Tibial nerve (tissue), 4 donors: ENCODE results near the gene NCOA1. TPM values are rescaled to one million over a fixed set of nuclear protein-coding genes. Genes with fewer than 3 reads are reported as not detected.
"Not testable (repeated sequence)": the region's sequence is repeated elsewhere in the genome, so short reads cannot be mapped to it uniquely, and the experiment has no call there.

Experiments
- DNase-seq, 2 donors: peaks; one replicate each; pipeline ENCODE4 v3.0.0-alpha.2; 2019; ENCODE audit warnings: low spot score in 2 of 2
- H3K27ac ChIP-seq, 4 donors: fragments of 200-600 bp; sonication (generic) in 3 of 4; one replicate each; pipeline ENCODE4 v1.5.1; 2017 to 2019; ENCODE audit warnings: mild to moderate bottlenecking in 1 of 4
- H3K27me3 ChIP-seq, 2 donors: fragments of 200-600 bp; sonication (generic) in 1 of 2; one replicate each; pipeline versions ENCODE4 v1.5.1 to v1.6.0; 2017 to 2019
- H3K36me3 ChIP-seq, 3 donors: fragments of 200-600 bp; sonication (generic); one replicate each; pipeline ENCODE4 v1.5.1; 2018 to 2019
- H3K4me1 ChIP-seq, 4 donors: fragments of 200-600 bp; sonication (generic) in 3 of 4; one replicate each; pipeline ENCODE4 v1.5.1; 2017 to 2019
- H3K4me3 ChIP-seq, 4 donors: fragments of 200-600 bp; sonication (generic) in 3 of 4; one replicate each; pipeline ENCODE4 v1.5.1; 2017 to 2019; ENCODE audit warnings: mild to moderate bottlenecking in 1 of 4, moderate library complexity in 1 of 4
- H3K9me3 ChIP-seq, 4 donors: fragments of 200-600 bp; sonication (generic) in 3 of 4; one replicate each; pipeline ENCODE4 v1.5.1; 2017 to 2019
- CTCF ChIP-seq, 5 experiments: fragments of 200-600 bp in 3 of 5; fragments of 450-650 bp in 2 of 5; sonication (generic) in 3 of 5; IDR thresholded peaks; one replicate each; pipeline ENCODE4 v1.5.1; 2016 to 2019; ENCODE audit warnings: antibody characterized with exemption in 5 of 5, mild to moderate bottlenecking in 3 of 5, moderate library complexity in 2 of 5
- EP300 ChIP-seq, 2 donors: sonication (generic); formaldehyde crosslinking; IDR thresholded peaks; one replicate each; pipeline ENCODE4 v1.6.1; 2017; ENCODE audit warnings: antibody characterized with exemption in 2 of 2, mild to moderate bottlenecking in 1 of 2
- POLR2A ChIP-seq, 2 donors: fragments of 450-650 bp; IDR thresholded peaks; one replicate each; pipeline ENCODE4 v1.6.1; 2017; ENCODE audit warnings: antibody characterized with exemption in 2 of 2, mild to moderate bottlenecking in 2 of 2, moderate library complexity in 2 of 2
- WGBS, 2 donors: methylation state at CpG; one replicate each; pipeline ENCODE4 v1.1.5; 2018; 5-methylcytosine and 5-hydroxymethylcytosine counted together
- total RNA-seq, 4 donors: library from RNA; depleted of rRNA; stranded (reverse); fragments of >200 nt; gene quantifications; one replicate each; pipeline ENCODE4 v1.1.0, GENCODE V29; 2016

NCOA1 gene
- total RNA-seq, 4 donors from 2014 or later, result 57.0 to 78.9 (median 59.3) TPM

DNA sequence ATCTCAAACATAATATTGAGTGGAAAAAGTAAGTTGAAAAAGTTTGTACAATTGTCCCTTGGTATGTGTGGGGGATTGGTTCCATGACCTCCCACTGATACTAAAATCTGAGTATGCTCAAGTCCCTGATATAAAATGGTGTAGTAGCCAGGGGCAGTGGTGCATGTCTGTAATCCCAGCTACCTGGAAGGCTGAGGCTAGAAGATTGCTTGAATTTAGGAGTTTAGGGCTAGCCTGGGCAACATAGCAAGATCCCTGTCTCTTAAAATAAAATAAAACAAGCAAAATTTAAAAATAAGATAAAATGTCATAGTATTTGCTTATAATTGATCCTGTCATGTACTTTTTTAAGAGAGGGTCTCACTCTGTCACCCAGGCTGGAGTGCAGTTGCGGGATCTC is 180.2 kb downstream of the NCOA1 start:
- no peak overlapping the region for H3K4me3 ChIP-seq
- H3K36me3 ChIP-seq, result peaks cover 0 to 25% (median 0%) of the 10 kb centered on the region in 3 donors
- TF ChIP-seq POLR2A (IDR thresholded peaks at IDR 0.05) (no peak), CTCF (IDR thresholded peaks at IDR 0.05) (no peak), EP300 (IDR thresholded peaks at IDR 0.05) (no peak)
- H3K9me3 ChIP-seq, result no peaks in the 10 kb centered on the region
- no peaks in the 10 kb centered on the region for H3K27me3 ChIP-seq
- no peak overlapping the region for H3K27ac ChIP-seq
- H3K4me1 ChIP-seq, result peaks cover 0 to 8% (median 0%) of the 10 kb centered on the region in 4 donors
- 97 to 100% methylated on average over 1 of the region's 1 CpG for WGBS, 2 donors
- no peak for DNase-seq

DNA sequence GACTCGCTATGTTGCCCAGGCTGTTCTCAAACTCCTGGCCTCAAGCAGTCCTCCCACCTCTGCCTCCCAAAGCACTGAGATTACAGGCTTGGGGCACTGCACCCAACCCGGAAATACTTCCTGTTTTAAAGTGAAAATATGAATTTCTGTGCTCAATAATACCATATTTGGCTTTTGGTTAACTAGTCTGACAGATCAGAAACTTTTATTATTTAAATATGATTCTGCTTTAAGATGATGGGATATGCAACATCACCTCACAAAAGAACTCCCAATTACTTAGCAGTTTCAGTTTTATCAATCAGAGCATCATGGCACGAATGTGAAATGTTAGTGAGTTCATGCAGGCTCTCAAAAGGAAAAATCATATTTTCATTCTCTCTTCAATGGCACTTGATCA is 181.5 kb downstream of the NCOA1 start:
- H3K4me3 ChIP-seq, result no peak overlapping the region
- no peaks in the 10 kb centered on the region for H3K27me3 ChIP-seq
- 83 to 86% methylated on average over 3 of the region's 3 CpGs for whole genome bisulfite sequencing, 2 donors
- TF ChIP-seq CTCF (IDR thresholded peaks at IDR 0.05), result no peak
- TF ChIP-seq EP300 (IDR thresholded peaks at IDR 0.05), result no peak
- no peak for TF ChIP-seq POLR2A (IDR thresholded peaks at IDR 0.05)
- no peak for DNase-seq
- H3K36me3 ChIP-seq, result peaks cover 0 to 30% (median 0%) of the 10 kb centered on the region in 3 donors
- no peaks in the 10 kb centered on the region for H3K9me3 ChIP-seq
- peaks cover 0 to 8% (median 0%) of the 10 kb centered on the region in 4 donors for H3K4me1 ChIP-seq
- H3K27ac ChIP-seq, result no peak overlapping the region

- Histone ChIP-seq H3K36me3 (peaks cover 0 to 36% (median 0%) of the 10 kb centered on the region in 3 donors), H3K4me3 (no peak overlapping the region), H3K27me3 (no peaks in the 10 kb centered on the region), H3K27ac (no peak overlapping the region), H3K9me3 (no peaks in the 10 kb centered on the region), H3K4me1 (peaks cover 0 to 8% (median 0%) of the 10 kb centered on the region in 4 donors)
- TF ChIP-seq CTCF (IDR thresholded peaks at IDR 0.05), result no peak
- TF ChIP-seq EP300 (IDR thresholded peaks at IDR 0.05), result no peak
- TF ChIP-seq POLR2A (IDR thresholded peaks at IDR 0.05), result no peak
- 63 to 65% methylated on average over 7 of the region's 7 CpGs for WGBS, 2 donors
- no peak for DNase-seq
These were observed 184.3 kb downstream of the NCOA1 start for GRCh38 chr2:24675338-24675737.

DNA sequence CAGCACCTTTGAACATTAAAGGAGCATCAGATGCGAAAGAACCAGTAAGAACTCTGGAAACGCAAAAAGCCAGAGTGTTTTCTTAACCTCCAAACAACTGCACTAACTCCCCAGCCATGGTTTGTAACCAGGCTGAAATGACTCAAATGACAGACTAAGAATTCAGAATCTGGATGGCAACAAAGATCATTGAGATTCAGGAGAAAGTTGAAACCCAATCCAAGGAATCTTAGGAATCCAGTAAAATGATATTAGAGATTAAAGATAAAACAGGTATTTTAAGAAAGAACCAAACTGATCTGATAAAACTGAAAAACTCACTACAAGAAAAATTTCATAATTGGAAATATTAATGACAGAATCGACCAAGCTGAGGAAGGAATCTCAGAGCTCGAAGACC is 185.4 kb downstream of the NCOA1 start:
- no peak overlapping the region for H3K27ac ChIP-seq
- H3K9me3 ChIP-seq, result no peaks in the 10 kb centered on the region
- WGBS, 2 donors, result 90 to 93% methylated on average over 4 of the region's 4 CpGs
- H3K36me3 ChIP-seq, result peaks cover 0 to 35% (median 0%) of the 10 kb centered on the region in 3 donors
- H3K27me3 ChIP-seq, result no peaks in the 10 kb centered on the region
- peaks cover 0 to 8% (median 0%) of the 10 kb centered on the region in 4 donors for H3K4me1 ChIP-seq
- TF ChIP-seq POLR2A (IDR thresholded peaks at IDR 0.05) (no peak), CTCF (IDR thresholded peaks at IDR 0.05) (no peak), EP300 (IDR thresholded peaks at IDR 0.05) (no peak)
- H3K4me3 ChIP-seq, result no peak overlapping the region
- DNase-seq, result no peak

DNA sequence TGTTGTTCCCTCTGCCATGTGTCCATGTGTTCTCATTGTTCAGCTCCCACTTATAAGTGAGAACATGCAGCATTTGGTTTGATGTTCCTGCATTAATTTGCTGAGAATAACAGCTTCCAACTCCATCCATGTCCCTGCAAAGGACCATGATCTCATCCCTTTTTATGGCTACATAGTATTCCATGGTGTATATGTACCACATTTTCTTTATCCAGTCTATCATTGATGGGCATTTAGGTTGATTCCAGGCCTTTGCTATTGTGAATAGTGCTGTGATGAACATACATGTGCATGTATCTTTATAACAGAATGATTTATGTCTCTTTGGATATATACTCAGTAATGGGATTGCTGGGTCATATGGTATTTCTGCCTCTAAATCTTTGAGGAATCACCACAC is 187.0 kb downstream of the NCOA1 start:
- H3K36me3 ChIP-seq, result peaks cover 0 to 40% (median 0%) of the 10 kb centered on the region in 3 donors
- H3K9me3 ChIP-seq, H3K27ac ChIP-seq: not testable (repeated sequence)

DNA sequence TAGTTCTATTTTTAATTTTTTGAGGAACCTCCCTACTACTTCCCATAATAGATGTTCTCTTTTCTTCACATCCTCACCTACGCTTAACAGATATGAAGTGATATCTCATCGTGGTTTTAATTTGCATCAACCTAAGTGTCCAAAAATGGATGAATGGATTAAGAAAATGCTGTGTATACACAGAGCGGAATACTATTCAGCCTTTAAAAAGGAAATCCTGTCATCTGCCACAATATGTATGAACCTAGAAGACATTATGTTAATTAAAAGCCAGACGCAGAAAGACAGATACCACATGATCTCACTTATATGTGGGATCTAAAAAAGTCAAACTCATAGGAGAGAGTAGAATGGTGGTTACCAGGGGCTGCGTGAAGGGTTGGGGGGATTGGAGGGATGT is 189.1 kb downstream of the NCOA1 start:
- TF ChIP-seq EP300 (IDR thresholded peaks at IDR 0.05), result no peak
- no peak for TF ChIP-seq POLR2A (IDR thresholded peaks at IDR 0.05)
- TF ChIP-seq CTCF (IDR thresholded peaks at IDR 0.05), result no peak
- Histone ChIP-seq H3K36me3 (peaks cover 0 to 40% (median 0%) of the 10 kb centered on the region in 3 donors), H3K4me3 (no peak overlapping the region), H3K4me1 (peaks cover 0 to 1% (median 0%) of the 10 kb centered on the region in 4 donors), H3K27me3 (no peaks in the 10 kb centered on the region), H3K27ac (no peak overlapping the region), H3K9me3 (no peaks in the 10 kb centered on the region)
- 96 to 99% methylated on average over 5 of the region's 5 CpGs for WGBS, 2 donors
- no peak for DNase-seq

More for the DNA sequence above, 187.0 kb downstream of the NCOA1 start:
- H3K27me3 ChIP-seq, H3K4me1 ChIP-seq, DNase-seq, H3K4me3 ChIP-seq: not testable (repeated sequence)
